ENCODE data around the gene HRH1.

DNA sequence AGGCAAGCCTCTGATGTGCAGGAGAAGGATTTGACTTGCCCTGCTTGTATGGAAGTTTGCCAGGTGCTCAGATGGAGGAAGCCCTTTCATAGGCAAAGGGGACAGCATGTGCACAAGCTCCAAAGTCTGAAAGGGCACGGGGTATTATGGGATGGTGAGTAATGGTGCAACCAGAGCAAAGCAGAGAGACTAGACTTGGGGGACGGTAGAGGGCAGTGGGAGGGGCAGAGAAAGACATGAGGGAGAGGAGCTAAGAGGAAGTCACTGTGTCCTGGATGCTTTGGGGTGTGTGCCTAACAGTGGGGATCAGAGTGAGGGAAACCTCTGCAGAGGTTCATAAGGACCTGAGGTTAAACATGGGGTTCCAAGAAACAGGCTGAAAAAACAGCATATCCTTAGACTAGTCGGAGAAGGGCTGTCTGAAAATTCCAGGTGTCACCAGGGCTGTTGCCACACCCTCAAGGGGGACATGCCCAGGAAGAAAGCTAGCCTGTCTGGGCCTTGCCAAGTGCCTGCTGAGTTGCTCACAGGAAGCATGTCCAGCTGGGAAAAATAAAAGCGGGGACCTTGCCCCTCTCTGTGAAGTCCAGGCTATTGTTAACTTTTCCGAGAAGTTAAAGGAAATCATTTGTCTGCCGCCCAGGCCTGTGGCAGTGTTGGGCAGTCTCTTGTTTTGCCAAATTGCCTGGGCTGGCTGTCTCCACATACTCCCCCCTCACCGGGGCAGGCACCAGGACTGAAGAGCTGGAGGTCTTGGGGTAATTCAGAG, 47.1 kb downstream of the HRH1 start:
- no peak for TF ChIP-seq ZNF430 (CRISPR knock-in tag; IDR thresholded peaks at IDR 0.05)
- no peak for TF ChIP-seq ZMYM2 (CRISPR knock-in tag; IDR thresholded peaks at IDR 0.05)
- TF ChIP-seq, protein P1, sequence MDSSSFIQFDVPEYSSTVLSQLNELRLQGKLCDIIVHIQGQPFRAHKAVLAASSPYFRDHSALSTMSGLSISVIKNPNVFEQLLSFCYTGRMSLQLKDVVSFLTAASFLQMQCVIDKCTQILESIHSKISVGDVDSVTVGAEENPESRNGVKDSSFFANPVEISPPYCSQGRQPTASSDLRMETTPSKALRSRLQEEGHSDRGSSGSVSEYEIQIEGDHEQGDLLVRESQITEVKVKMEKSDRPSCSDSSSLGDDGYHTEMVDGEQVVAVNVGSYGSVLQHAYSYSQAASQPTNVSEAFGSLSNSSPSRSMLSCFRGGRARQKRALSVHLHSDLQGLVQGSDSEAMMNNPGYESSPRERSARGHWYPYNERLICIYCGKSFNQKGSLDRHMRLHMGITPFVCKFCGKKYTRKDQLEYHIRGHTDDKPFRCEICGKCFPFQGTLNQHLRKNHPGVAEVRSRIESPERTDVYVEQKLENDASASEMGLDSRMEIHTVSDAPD (CRISPR knock-in tag; IDR thresholded peaks at IDR 0.05): no peak
- TF ChIP-seq, protein P2, sequence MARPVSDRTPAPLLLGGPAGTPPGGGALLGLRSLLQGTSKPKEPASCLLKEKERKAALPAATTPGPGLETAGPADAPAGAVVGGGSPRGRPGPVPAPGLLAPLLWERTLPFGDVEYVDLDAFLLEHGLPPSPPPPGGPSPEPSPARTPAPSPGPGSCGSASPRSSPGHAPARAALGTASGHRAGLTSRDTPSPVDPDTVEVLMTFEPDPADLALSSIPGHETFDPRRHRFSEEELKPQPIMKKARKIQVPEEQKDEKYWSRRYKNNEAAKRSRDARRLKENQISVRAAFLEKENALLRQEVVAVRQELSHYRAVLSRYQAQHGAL (CRISPR knock-in tag; IDR thresholded peaks at IDR 0.05; ENCODE audit: not compliant biosample characterization): no peak
- TF ChIP-seq ZNF777 (CRISPR knock-in tag; IDR thresholded peaks at IDR 0.05): no peak
